H1 (cell line): ENCODE measurements around the gene NTN4. TPM values are rescaled to one million over a fixed set of nuclear protein-coding genes. Genes with fewer than 3 reads are reported as not detected.

Experiments
- CTCF ChIA-PET: fragments of 300-600 bp; sonication (Branson Sonifier 250); formaldehyde crosslinking; loops from one replicate; lab custom pipeline; 2021; ENCODE audit not compliant: partially characterized antibody; lab: Charles Lee
- POLR2A ChIA-PET: fragments of 300-600 bp; sonication (Branson Sonifier 250); formaldehyde crosslinking; loops from one replicate; lab custom pipeline; 2021; ENCODE audit warnings: inconsistent platforms; ENCODE audit not compliant: partially characterized antibody; lab: Charles Lee
- DNase-seq, 2 experiments: peaks; one replicate each; pipeline versions ENCODE4 v3.0.0 to v3.0.0-alpha.2; 2010 to 2022; ENCODE audit warnings: low spot score in 2 of 2, low read depth in 1 of 2, mixed read lengths in 1 of 2
- FAIRE-seq: peaks from 2 replicates; lab custom pipeline; 2011; peaks lifted over from hg19 to GRCh38; lab: Jason Lieb, UNC
- H2AFZ ChIP-seq: 2 replicates; pipeline ENCODE4 v1.8.1; 2012; ENCODE audit warnings: low read length, inconsistent platforms
- H2AK5ac ChIP-seq: 2 replicates; pipeline ENCODE4 v1.6.1; 2013; ENCODE audit warnings: low read depth, low read length
- H2BK120ac ChIP-seq: replicated peaks from 2 replicates; pipeline ENCODE3; 2013; ENCODE audit warnings: low read depth, low read length, inconsistent platforms
- H2BK12ac ChIP-seq: 2 replicates; pipeline ENCODE4 v1.6.1; 2013; ENCODE audit warnings: low read depth, low read length
- H2BK15ac ChIP-seq: 2 replicates; pipeline ENCODE4 v1.6.1; 2013; ENCODE audit warnings: low read length
- H2BK20ac ChIP-seq: 2 replicates; pipeline ENCODE4 v1.6.1; 2013; ENCODE audit warnings: low read length
- H2BK5ac ChIP-seq: 2 replicates; pipeline ENCODE4 v1.6.1; 2013; ENCODE audit warnings: low read depth, low read length
- H3K14ac ChIP-seq: 2 replicates; pipeline ENCODE4 v1.6.1; 2013; ENCODE audit warnings: inconsistent platforms; ENCODE audit not compliant: insufficient read length
- H3K18ac ChIP-seq: 2 replicates; pipeline ENCODE4 v1.6.1; 2013; ENCODE audit warnings: low read length; ENCODE audit errors: extremely low read depth
- H3K23ac ChIP-seq: 2 replicates; pipeline ENCODE4 v1.6.1; 2013; ENCODE audit warnings: inconsistent platforms; ENCODE audit not compliant: insufficient read length
- H3K23me2 ChIP-seq: 2 replicates; pipeline ENCODE4 v1.6.1; 2013; ENCODE audit warnings: low read depth, low read length
- H3K27ac ChIP-seq: 2 replicates; pipeline ENCODE4 v1.6.1; 2011; ENCODE audit warnings: low read depth, low read length, inconsistent platforms
- H3K27me3 ChIP-seq, 4 experiments: replicated peaks in 1 of 4; 1 replicate in 1 of 4; 2 replicates in 3 of 4; pipeline versions ENCODE4 v1.6.1 to v1.8.1; 2011 to 2013; ENCODE audit warnings: low read length in 3 of 4, mild to moderate bottlenecking in 3 of 4, inconsistent platforms in 2 of 4, mixed read lengths in 2 of 4, moderate library complexity in 1 of 4; ENCODE audit not compliant: control insufficient read depth in 3 of 4, insufficient read depth in 3 of 4; ENCODE audit errors: extremely low read depth in 1 of 4
- H3K36me3 ChIP-seq, 4 experiments: 2 replicates each; pipeline versions ENCODE4 v1.6.1 to v1.8.1; 2011 to 2013; ENCODE audit warnings: mild to moderate bottlenecking in 4 of 4, low read length in 3 of 4, moderate library complexity in 2 of 4, control low read depth in 1 of 4, inconsistent platforms in 1 of 4; ENCODE audit not compliant: insufficient read depth in 4 of 4, control insufficient read depth in 2 of 4
- H3K4ac ChIP-seq: replicated peaks from 2 replicates; pipeline ENCODE3; 2013; ENCODE audit warnings: low read length, low read depth, mixed read lengths, inconsistent platforms; ENCODE audit not compliant: insufficient read length
- H3K4me1 ChIP-seq, 4 experiments: replicated peaks in 1 of 4; 1 replicate in 1 of 4; 2 replicates in 3 of 4; pipeline versions ENCODE4 v1.6.1 to v1.8.1; 2011 to 2013; ENCODE audit warnings: low read length in 3 of 4, inconsistent platforms in 2 of 4, mixed read lengths in 1 of 4; ENCODE audit not compliant: insufficient read depth in 4 of 4, control insufficient read depth in 3 of 4
- H3K4me2 ChIP-seq, 2 experiments: 2 replicates each; pipeline versions ENCODE4 v1.6.1 to v1.8.1; 2011 to 2013; ENCODE audit warnings: low read depth in 2 of 2, low read length in 2 of 2, control low read depth in 1 of 2, inconsistent platforms in 1 of 2, mild to moderate bottlenecking in 1 of 2; ENCODE audit not compliant: insufficient read depth in 1 of 2
- H3K4me3 ChIP-seq, 4 experiments: fragments of 200-600, 300-600 bp in 1 of 4; sonication (generic), shearing (Covaris generic), sonication (Bioruptor Twin) in 1 of 4; 2 replicates each; pipeline versions ENCODE4 v1.5.1 to v1.8.1; 2011 to 2016; ENCODE audit warnings: low read length in 4 of 4, low read depth in 3 of 4, control low read depth in 2 of 4, inconsistent platforms in 2 of 4, mild to moderate bottlenecking in 2 of 4, mixed read lengths in 1 of 4, moderate library complexity in 1 of 4; ENCODE audit not compliant: insufficient read depth in 2 of 4; ENCODE audit errors: extremely low read depth in 1 of 4
- H3K56ac ChIP-seq: replicated peaks from 2 replicates; pipeline ENCODE3; 2013; ENCODE audit warnings: low read depth, mild to moderate bottlenecking, mixed read lengths, low read length, inconsistent platforms; ENCODE audit not compliant: insufficient read length
- H3K79me1 ChIP-seq: 2 replicates; pipeline ENCODE4 v1.6.1; 2013; ENCODE audit warnings: low read depth, low read length, control low read depth
- H3K79me2 ChIP-seq, 2 experiments: 2 replicates each; pipeline versions ENCODE4 v1.6.1 to v1.8.1; 2012 to 2013; ENCODE audit warnings: low read length in 2 of 2, mild to moderate bottlenecking in 2 of 2, inconsistent platforms in 1 of 2; ENCODE audit not compliant: insufficient read depth in 2 of 2, control insufficient read depth in 1 of 2
- H3K9ac ChIP-seq, 4 experiments: replicated peaks in 1 of 4; 1 replicate in 1 of 4; 2 replicates in 3 of 4; pipeline versions ENCODE4 v1.6.1 to v1.8.1; 2011 to 2013; ENCODE audit warnings: low read depth in 3 of 4, low read length in 3 of 4, control low read depth in 2 of 4, mild to moderate bottlenecking in 2 of 4, moderate library complexity in 2 of 4, inconsistent platforms in 1 of 4; ENCODE audit errors: extremely low read depth in 1 of 4
- H3K9me3 ChIP-seq, 2 experiments: 2 replicates each; pipeline versions ENCODE4 v1.6.1 to v1.8.1; 2012 to 2013; ENCODE audit warnings: mild to moderate bottlenecking in 2 of 2, moderate library complexity in 2 of 2, control low read depth in 1 of 2, inconsistent platforms in 1 of 2, low read depth in 1 of 2, low read length in 1 of 2, mixed read lengths in 1 of 2; ENCODE audit not compliant: insufficient read depth in 2 of 2
- H4K20me1 ChIP-seq, 2 experiments: replicated peaks in 1 of 2; 2 replicates each; pipeline versions ENCODE3 to v1.8.1; 2011 to 2013; ENCODE audit warnings: inconsistent platforms in 2 of 2, low read length in 2 of 2, mild to moderate bottlenecking in 1 of 2; ENCODE audit not compliant: insufficient read depth in 2 of 2, control insufficient read depth in 1 of 2
- H4K5ac ChIP-seq: 2 replicates; pipeline ENCODE4 v1.6.1; 2013; ENCODE audit warnings: low read length, low read depth, mixed read lengths, inconsistent platforms; ENCODE audit not compliant: insufficient read length
- H4K8ac ChIP-seq: 2 replicates; pipeline ENCODE4 v1.8.0; 2013; ENCODE audit warnings: mild to moderate bottlenecking, moderate library complexity, low read length, inconsistent platforms; ENCODE audit not compliant: insufficient read depth; ENCODE audit errors: extremely low read depth
- H4K91ac ChIP-seq: replicated peaks from 2 replicates; pipeline ENCODE3; 2013; ENCODE audit warnings: low read length, mixed read lengths, inconsistent platforms; ENCODE audit not compliant: insufficient read length
- ATF3 ChIP-seq: IDR thresholded peaks from 2 replicates; pipeline ENCODE4 v1.6.1; 2011; ENCODE audit warnings: low read depth, mild to moderate bottlenecking, low read length; ENCODE audit not compliant: insufficient read depth
- MAX ChIP-seq: IDR thresholded peaks from 2 replicates; pipeline ENCODE4 v1.6.1; 2012; ENCODE audit warnings: inconsistent platforms
- SP1 ChIP-seq: IDR thresholded peaks from 2 replicates; pipeline ENCODE4 v1.6.1; 2011; ENCODE audit warnings: low read depth, low read length
- WGBS, 2 experiments: shearing (Covaris generic) in 1 of 2; methylation state at CpG; one replicate each; pipeline versions ENCODE4 v1.1.6 to v1.1.7; 2013 to 2015; ENCODE audit warnings: low lambda C conversion rate in 2 of 2, mixed read lengths in 2 of 2, inconsistent platforms in 1 of 2, low coverage in 1 of 2, missing lambda C conversion rate in 1 of 2; ENCODE audit not compliant: insufficient replicate concordance in 2 of 2, insufficient coverage in 1 of 2, insufficient read length in 1 of 2; ENCODE audit errors: extremely low coverage in 1 of 2, missing lambda C conversion rate in 1 of 2; 5-methylcytosine and 5-hydroxymethylcytosine counted together
- polyA plus RNA-seq, 7 experiments: library from polyadenylated mRNA; depleted of rRNA in 3 of 7; stranded (reverse) in 5 of 7; unstranded in 2 of 7; fragments of >200 nt in 5 of 7; fragments of 200-250 nt in 2 of 7; gene quantifications; 1 replicate in 5 of 7; 2 replicates in 1 of 7; 4 replicates in 1 of 7; pipeline versions ENCODE4 v1.2.1 to v1.2.3, GENCODE V29; 2011 to 2013; ENCODE audit warnings: missing spikeins in 2 of 7, mixed read lengths in 2 of 7
- total RNA-seq: library from RNA; stranded (reverse); fragmentation: NEBNext Ultra II Directional; extraction: Animal tissue kit (Norgen Biotek cat#: 25700); gene quantifications from 2 replicates; pipeline ENCODE4 v1.2.1, GENCODE V29; 2021

The NTN4 gene
- total and polyA plus RNA-seq, 2 of the 8 experiments (the other 6 are each of a cell fraction or from before 2014, with no cell fraction given), result 0.74 to 1.3 TPM

- Histone ChIP-seq H2BK5ac (no peak overlapping the region), H4K20me1 (no peaks in the 10 kb centered on the region), H3K4me1 (peaks cover 0 to 8% (median 2%) of the 10 kb centered on the region in 4 experiments; a peak in 4 of 7 replicates), H2BK120ac (no peak overlapping the region), H2AK5ac (no peak overlapping the region), H3K9me3 (no peaks in the 10 kb centered on the region), H2AFZ (no peak overlapping the region), H4K8ac (no peak overlapping the region), H3K36me3 (no peaks in the 10 kb centered on the region), H3K4ac (no peak overlapping the region), H3K4me3 (no peak overlapping the region), H3K23me2 (no peaks in the 10 kb centered on the region), H2BK12ac (no peak overlapping the region), H4K5ac (no peak overlapping the region), H3K79me2 (no peaks in the 10 kb centered on the region), H3K4me2 (no peak overlapping the region), H2BK20ac (no peak overlapping the region), H3K9ac (no peak overlapping the region), H3K56ac (no peak overlapping the region), H3K14ac (no peak overlapping the region), H4K91ac (no peak overlapping the region), H3K79me1 (no peaks in the 10 kb centered on the region), H3K27ac (no peak overlapping the region), H3K23ac (no peak overlapping the region), H3K27me3 (no peaks in the 10 kb centered on the region), H2BK15ac (no peak overlapping the region), H3K18ac (no peak overlapping the region)
- 93% methylated on average over 8 of the region's 8 CpGs; no CpG with 5 or more reads in 1 of the 2 experiments for WGBS, 2 experiments
- FAIRE-seq (no peak), DNase-seq (no peak)
- CTCF ChIA-PET, result interaction anchor here (0.8 kb wide), 1 partner anchor 18 kb away, joined by 3 read pairs; no protein-coding TSS in a partner anchor
- TF ChIP-seq MAX (no peak), SP1 (no peak), ATF3 (no peak)
- POLR2A ChIA-PET, result interaction anchor here (1.6 kb wide), 1 partner anchor 232 kb away, joined by 3 read pairs; the partner anchor contains the start of genes AMDHD1 and CCDC38
Measured at GRCh38 chr12:95710386-95710785, 80.2 kb downstream of the NTN4 start.
